GM19043 (cell line): ENCODE data around the gene TMC8.
"Not testable (repeated sequence)": the region's sequence is repeated elsewhere in the genome, so short reads cannot be mapped to it uniquely, and the experiment has no call there.

Experiments
- ATAC-seq: cut with Tn5 transposase; IDR thresholded peaks from one replicate; pipeline ENCODE4 v1.9.1; 2021; ENCODE audit warnings: low read depth; ENCODE audit not compliant: unreplicated experiment

TMC8 gene

GRCh38 chr17:78147315-78147998, 16.9 kb downstream of the TMC8 start:
- no peak for ATAC-seq

GRCh38 chr17:78148286-78149016, 17.9 kb downstream of the TMC8 start:
- ATAC-seq: no peak

DNA sequence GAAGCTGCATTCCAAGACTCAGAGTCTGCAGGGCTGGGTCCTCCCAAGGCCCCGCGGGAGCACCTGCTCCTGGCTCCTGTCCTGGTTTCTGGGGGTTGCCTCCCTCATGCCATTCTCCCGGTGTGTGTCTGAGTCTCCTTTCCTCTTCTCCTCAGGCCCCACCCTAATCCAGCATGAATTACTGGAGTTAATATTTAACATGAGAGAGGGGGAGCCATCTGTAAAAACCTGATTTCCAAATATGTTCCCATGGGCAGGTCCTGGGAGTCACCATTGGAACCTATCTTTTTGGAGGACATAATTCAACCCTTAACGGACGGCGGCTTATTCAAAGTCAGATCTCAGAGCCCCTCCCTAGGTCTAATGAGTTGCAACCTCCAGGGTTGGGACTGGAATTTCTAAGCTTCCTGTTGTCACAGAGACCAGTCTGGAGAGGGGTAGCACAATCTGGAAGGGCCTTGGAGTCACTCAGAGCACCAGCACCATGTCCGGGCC, 21.0 kb downstream of the TMC8 start:
- ATAC-seq: no peak

GRCh38 chr17:78154903-78155811, 24.6 kb downstream of the TMC8 start:
- peak; percentile 51 for ATAC-seq

- no peak for ATAC-seq
Observed at GRCh38 chr17:78159575-78160158, 29.1 kb downstream of the TMC8 start.

GRCh38 chr17:78163881-78164747, 33.5 kb downstream of the TMC8 start:
- no peak for ATAC-seq

GRCh38 chr17:78164748-78165607, 34.4 kb downstream of the TMC8 start:
- ATAC-seq: no peak

DNA sequence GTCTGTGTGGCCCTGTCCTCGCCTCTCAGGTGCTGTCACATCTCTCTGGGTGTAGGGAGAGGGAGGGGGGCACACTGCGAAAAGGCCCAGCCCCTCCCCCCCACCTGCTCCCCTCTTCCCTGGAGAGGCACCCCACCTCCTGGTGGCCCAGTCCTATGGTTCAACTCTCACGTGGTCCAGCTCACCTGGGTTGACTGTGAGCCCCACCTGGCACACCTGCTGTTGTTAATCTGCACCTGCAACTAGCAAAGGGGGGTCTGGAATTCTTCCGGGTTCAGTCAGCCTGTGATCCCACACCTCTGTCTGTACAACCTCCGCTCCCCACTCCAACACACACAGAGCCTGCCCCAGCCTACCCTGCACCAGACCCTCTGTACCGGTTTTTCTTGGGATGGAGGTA, 35.8 kb downstream of the TMC8 start:
- no peak for ATAC-seq

DNA sequence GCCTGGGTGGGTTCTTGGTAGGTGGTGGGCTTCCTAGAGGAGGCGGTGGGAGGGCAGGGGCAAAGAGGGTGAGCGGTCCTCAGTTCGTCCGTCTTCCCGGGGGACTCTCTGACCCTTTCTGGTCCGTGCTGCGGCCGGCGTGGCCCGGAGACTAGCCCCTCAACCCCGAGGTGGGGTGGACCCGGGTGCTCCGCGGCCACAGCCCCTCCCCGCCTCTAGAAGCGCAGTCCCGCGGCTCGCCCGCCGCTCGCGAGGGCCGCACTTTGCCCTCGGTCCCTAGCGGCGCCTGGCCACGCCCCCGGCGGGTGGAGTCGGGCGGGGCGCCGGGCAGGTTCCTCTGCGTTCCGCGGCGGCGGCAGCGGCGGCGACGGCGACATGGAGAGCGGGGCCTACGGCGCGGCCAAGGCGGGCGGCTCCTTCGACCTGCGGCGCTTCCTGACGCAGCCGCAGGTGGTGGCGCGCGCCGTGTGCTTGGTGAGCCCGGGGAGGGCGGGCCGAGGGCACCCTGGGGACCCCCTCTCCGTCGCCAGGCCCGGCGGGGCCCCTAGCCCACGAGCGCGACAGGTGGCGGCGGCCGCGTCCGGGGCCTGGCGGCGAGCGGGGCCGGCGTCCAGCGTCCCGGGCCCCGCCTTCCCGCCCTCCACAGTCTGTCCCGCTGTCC, 37.8 kb downstream of the TMC8 start, which contains the start of gene SYNGR2:
SYNGR2 (plus strand) TSS at position 340 of the 661 bp plus-strand sequence; CDS start at position 376, 36 bp downstream.
- peak; percentile 56 for ATAC-seq

- peak; percentile 20 for ATAC-seq
Observed at GRCh38 chr17:78168903-78169793, 38.6 kb downstream of the TMC8 start.

DNA sequence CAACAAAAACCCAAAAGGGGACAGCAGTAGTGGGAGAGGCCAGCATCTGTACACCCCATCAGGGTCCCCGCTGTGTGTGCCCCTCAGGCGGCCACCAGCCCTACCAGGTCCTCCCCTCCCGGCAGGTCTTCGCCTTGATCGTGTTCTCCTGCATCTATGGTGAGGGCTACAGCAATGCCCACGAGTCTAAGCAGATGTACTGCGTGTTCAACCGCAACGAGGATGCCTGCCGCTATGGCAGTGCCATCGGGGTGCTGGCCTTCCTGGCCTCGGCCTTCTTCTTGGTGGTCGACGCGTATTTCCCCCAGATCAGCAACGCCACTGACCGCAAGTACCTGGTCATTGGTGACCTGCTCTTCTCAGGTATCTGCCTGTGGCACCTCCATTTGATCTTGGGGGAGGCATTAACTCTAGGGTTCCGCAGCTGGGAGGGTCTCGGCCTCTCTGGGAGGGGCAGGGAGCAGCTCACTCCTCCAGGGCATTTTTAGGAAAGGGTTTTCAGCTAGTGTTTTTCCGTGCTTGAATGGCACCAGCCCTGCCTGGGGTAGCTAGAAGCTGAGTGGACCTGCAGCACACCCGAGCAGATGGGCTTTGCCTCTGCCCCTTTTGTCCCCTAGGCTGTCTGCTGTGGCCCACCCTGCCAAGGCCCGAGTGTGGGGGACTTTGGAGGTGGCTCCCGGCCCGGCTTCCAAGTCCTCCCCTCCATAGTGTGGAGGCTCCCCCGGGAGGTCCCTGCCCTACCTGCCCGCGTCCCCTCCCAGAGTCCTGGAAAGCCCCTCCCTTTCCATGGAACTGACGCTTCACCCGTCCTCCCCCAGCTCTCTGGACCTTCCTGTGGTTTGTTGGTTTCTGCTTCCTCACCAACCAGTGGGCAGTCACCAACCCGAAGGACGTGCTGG, 40.4 kb downstream of the TMC8 start:
- ATAC-seq: no peak

DNA sequence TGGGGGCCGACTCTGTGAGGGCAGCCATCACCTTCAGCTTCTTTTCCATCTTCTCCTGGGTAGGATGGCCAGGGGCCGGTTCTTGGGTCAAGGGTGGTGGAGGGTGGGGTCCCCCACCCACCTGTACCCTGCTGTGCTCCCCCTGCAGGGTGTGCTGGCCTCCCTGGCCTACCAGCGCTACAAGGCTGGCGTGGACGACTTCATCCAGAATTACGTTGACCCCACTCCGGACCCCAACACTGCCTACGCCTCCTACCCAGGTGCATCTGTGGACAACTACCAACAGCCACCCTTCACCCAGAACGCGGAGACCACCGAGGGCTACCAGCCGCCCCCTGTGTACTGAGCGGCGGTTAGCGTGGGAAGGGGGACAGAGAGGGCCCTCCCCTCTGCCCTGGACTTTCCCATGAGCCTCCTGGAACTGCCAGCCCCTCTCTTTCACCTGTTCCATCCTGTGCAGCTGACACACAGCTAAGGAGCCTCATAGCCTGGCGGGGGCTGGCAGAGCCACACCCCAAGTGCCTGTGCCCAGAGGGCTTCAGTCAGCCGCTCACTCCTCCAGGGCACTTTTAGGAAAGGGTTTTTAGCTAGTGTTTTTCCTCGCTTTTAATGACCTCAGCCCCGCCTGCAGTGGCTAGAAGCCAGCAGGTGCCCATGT, 41.1 kb downstream of the TMC8 start:
- not testable (repeated sequence) for ATAC-seq

- ATAC-seq: no peak
Observed at GRCh38 chr17:78172249-78173051, 41.9 kb downstream of the TMC8 start.

DNA sequence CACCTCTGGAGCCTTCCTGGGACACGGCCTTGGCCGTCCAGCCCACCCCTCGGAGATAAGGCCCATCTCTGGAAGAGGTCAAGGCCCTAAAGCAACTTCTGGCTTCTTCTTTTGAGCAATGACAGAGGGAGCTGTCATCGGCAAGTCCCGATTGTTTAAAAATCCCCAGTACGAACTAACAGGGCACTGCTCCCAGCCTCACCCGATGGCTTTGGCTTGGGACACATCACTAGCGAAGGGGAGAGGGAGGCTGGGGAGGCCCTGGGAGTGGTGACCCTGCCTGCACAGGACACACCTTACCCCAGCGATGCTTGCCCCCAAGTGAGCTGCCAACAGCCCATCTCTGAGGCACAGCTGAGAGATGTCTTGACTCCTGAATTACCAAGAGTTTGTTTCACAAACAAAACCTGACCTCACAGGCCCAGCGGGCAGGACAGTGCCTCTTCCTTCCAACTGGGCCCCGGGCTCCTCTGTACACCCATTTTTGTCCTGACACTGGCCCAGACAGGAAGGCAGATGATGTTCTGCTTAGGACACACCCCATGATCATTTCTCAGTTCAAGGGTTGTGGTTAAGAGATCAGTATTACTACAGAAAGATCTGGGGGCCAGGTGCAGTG, 42.6 kb downstream of the TMC8 start:
- no peak for ATAC-seq
